ENCODE measurements around the gene KRTAP4-11. TPM values are rescaled to one million over a fixed set of nuclear protein-coding genes. Genes with fewer than 3 reads are reported as not detected.

The KRTAP4-11 gene
- total RNA-seq, 1 donor from 2014 or later = not detected

GRCh38 chr17:41083427-41083826 is 34.7 kb downstream of the KRTAP4-11 start:
- ATAC-seq = peak; percentile 52

- no peak for ATAC-seq
Observed at GRCh38 chr17:41082626-41083025, 35.5 kb downstream of the KRTAP4-11 start.

GRCh38 chr17:41076788-41077187 is 41.4 kb downstream of the KRTAP4-11 start:
- ATAC-seq = no peak

- ATAC-seq = no peak
Observed at GRCh38 chr17:41073676-41074075, 44.5 kb downstream of the KRTAP4-11 start.

- ATAC-seq = no peak
Observed at GRCh38 chr17:41071606-41072360, 46.4 kb downstream of the KRTAP4-11 start.

GRCh38 chr17:41069031-41069430 is 49.1 kb downstream of the KRTAP4-11 start:
- no peak for ATAC-seq

GRCh38 chr17:41067281-41067680 is 50.9 kb downstream of the KRTAP4-11 start:
- ATAC-seq = no peak

Other genes with a start within 250 kb of the KRTAP4-11 start
- gene KRT20, start 233.1 kb downstream of the KRTAP4-11 start, total RNA-seq = 0.20 TPM
- 3.1 TPM for gene KRT23, start 180.7 kb downstream of the KRTAP4-11 start, total RNA-seq
- gene KRT39, start 151.4 kb downstream of the KRTAP4-11 start, total RNA-seq = not detected
- not detected for gene KRT40, start 134.0 kb downstream of the KRTAP4-11 start, total RNA-seq
- not detected for gene KRTAP3-3, start 124.2 kb downstream of the KRTAP4-11 start, total RNA-seq
- not detected for gene KRTAP3-2, start 118.5 kb downstream of the KRTAP4-11 start, total RNA-seq
- gene KRTAP3-1, start 109.2 kb downstream of the KRTAP4-11 start, total RNA-seq = not detected
- not detected for gene KRTAP1-5, start 91.2 kb downstream of the KRTAP4-11 start, total RNA-seq
- not detected for gene KRTAP1-4, start 88.2 kb downstream of the KRTAP4-11 start, total RNA-seq
- gene KRTAP1-3, start 83.5 kb downstream of the KRTAP4-11 start, total RNA-seq = not detected
- gene KRTAP1-1, start 76.9 kb downstream of the KRTAP4-11 start, total RNA-seq = not detected
- not detected for gene KRTAP2-1, start 71.1 kb downstream of the KRTAP4-11 start, total RNA-seq
- not detected for gene KRTAP2-2, start 63.1 kb downstream of the KRTAP4-11 start, total RNA-seq
- not detected for gene KRTAP2-3, start 58.3 kb downstream of the KRTAP4-11 start, total RNA-seq
- not detected for gene KRTAP2-4, start 52.5 kb downstream of the KRTAP4-11 start, total RNA-seq
- not detected for gene KRTAP4-7, start 34.2 kb downstream of the KRTAP4-11 start, total RNA-seq
- gene KRTAP4-8, start 20.2 kb downstream of the KRTAP4-11 start, total RNA-seq = not detected
- gene KRTAP4-16, start 16.2 kb downstream of the KRTAP4-11 start, total RNA-seq = not detected
- gene KRTAP4-9, start 13.0 kb downstream of the KRTAP4-11 start, total RNA-seq = not detected
- not detected for gene KRTAP4-12, start 5.8 kb upstream of the KRTAP4-11 start, total RNA-seq
- gene KRTAP4-6, start 22.2 kb upstream of the KRTAP4-11 start, total RNA-seq = not detected
- gene KRTAP4-5, start 31.5 kb upstream of the KRTAP4-11 start, total RNA-seq = not detected
- not detected for gene KRTAP4-4, start 42.4 kb upstream of the KRTAP4-11 start, total RNA-seq
- gene KRTAP4-3, start 49.8 kb upstream of the KRTAP4-11 start, total RNA-seq = not detected
- gene KRTAP4-2, start 59.8 kb upstream of the KRTAP4-11 start, total RNA-seq = not detected
- gene KRTAP4-1, start 66.5 kb upstream of the KRTAP4-11 start, total RNA-seq = not detected
- gene KRTAP9-1, start 71.5 kb upstream of the KRTAP4-11 start, total RNA-seq = not detected
- not detected for gene KRTAP9-2, start 108.3 kb upstream of the KRTAP4-11 start, total RNA-seq
- gene KRTAP9-3, start 114.1 kb upstream of the KRTAP4-11 start, total RNA-seq = not detected
- not detected for gene KRTAP9-8, start 119.6 kb upstream of the KRTAP4-11 start, total RNA-seq
- not detected for gene KRTAP9-4, start 131.3 kb upstream of the KRTAP4-11 start, total RNA-seq
- not detected for gene KRTAP9-9, start 137.0 kb upstream of the KRTAP4-11 start, total RNA-seq
- not detected for gene KRTAP9-6, start 147.0 kb upstream of the KRTAP4-11 start, total RNA-seq
- not detected for gene KRTAP9-7, start 157.3 kb upstream of the KRTAP4-11 start, total RNA-seq
- gene KRTAP29-1, start 184.5 kb upstream of the KRTAP4-11 start, total RNA-seq = not detected
- gene KRTAP16-1, start 190.9 kb upstream of the KRTAP4-11 start, total RNA-seq = not detected
- gene KRTAP17-1, start 197.3 kb upstream of the KRTAP4-11 start, total RNA-seq = not detected
- gene KRT33A, start 232.5 kb upstream of the KRTAP4-11 start, total RNA-seq = 0.92 TPM